Stimulated activated CD4-positive, alpha-beta T cell treated with anti-CD3 and anti-CD28 coated beads, Interleukin-4, amount 100 ng/mL, for 48 hours (primary cell): Measurements from ENCODE around the gene TSHR.

Source experiments
- DNase-seq, 2 donors: peaks; one replicate each; pipeline ENCODE4 v3.0.0-alpha.2; 2020; ENCODE audit warnings: low read depth in 2 of 2

TSHR gene

DNA sequence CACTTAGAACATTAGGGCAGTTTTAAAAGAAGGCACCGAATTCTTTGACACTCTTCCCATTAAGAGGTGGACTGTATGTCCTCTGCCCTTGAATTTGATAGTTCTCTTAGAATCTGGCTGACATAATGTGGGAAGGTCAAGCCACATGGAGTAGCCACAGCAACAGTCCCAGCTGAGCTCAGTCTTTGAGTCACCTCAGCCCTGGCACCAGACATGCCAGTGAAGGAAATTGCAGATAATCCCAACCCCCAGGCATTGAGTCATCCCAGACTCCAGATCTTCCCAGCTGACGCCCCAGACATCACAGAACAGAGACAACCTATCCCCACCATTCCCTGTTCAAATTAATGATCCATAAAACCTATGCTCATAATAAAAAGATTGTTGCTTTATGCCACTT is 181.9 kb downstream of the TSHR start:
- DNase-seq = no peak

- DNase-seq = no peak
Observed at GRCh38 chr14:81138429-81138828, 183.0 kb downstream of the TSHR start.

GRCh38 chr14:81141426-81141825 is 186.0 kb downstream of the TSHR start:
- no peak for DNase-seq

DNA sequence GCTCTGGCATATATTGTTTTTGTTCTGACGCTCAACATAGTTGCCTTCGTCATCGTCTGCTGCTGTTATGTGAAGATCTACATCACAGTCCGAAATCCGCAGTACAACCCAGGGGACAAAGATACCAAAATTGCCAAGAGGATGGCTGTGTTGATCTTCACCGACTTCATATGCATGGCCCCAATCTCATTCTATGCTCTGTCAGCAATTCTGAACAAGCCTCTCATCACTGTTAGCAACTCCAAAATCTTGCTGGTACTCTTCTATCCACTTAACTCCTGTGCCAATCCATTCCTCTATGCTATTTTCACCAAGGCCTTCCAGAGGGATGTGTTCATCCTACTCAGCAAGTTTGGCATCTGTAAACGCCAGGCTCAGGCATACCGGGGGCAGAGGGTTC is 188.4 kb downstream of the TSHR start:
- DNase-seq = no peak

DNA sequence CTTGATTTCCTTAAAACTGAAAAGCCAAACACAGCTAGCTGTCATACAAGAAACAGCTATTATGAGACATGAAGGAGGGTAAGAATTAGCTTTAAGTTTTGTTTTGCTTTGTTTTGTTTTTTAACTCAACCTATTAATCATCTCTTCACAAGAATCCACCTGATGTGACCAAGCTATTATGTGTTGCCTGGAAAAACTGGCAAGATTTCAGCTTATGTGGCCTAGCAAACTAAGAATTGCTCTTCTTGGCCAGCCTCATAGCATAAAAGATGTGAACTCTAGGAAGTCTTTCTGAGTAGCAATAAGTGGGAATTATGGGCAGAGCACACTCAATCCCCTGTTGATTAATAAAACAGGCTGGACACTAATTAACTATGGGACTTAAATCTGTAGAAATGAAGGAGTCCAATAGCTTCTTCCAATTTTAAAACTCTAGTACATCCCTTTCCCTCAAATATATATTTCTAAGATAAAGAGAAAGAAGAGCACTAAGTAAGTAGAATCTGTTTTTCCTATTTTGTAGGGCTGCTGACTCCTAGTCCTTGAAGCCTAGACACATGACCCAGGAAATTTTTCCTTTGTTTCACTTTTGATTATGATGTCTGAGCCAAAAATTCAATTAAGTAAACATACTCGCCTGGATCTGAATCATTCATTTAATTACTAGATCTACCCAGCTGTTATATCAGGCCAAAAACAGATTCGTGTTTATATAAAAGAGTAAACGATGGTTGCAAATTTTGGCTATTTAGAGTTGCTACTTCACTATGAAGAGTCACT is 189.6 kb downstream of the TSHR start:
- no peak for DNase-seq

GRCh38 chr14:81147140-81147897 is 191.9 kb downstream of the TSHR start:
- DNase-seq = no peak

DNA sequence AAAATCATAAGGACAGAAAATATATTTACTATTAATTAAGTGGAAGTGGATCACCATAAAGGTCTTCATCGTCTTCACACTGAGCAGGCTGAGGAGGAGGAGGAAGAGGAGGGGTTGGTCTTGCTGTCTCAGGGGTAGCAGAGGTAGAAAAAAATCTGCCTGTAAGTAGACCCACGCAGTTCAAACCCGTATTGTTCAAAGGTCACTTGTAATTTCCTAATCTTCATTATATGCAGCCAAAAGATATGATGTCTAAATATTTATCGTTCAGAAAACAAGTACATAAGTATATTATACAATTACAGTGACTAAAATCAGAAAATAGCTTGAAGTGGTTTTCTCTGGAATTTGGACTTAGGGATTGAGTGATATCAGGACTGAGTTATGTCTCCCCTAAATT is 193.2 kb downstream of the TSHR start:
- DNase-seq = no peak

DNA sequence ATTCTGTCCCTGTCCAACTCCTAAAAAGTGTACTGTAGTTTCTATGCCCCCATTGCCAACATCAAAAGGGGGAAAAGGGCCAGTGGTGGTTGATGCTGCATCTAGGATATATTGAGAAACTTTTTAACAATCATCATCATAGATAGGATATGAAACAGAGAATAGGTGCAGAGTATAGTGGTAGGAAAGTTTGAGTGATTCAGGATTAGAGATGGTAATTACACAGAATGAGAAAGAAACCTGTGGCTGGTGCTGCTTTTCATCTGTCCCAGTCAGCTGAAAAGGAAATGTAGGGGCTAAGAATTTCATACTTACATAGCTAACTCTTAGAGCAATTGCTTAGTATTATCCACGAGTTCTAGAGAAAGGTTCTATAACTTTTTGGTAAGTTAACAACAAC is 197.8 kb downstream of the TSHR start:
- no peak for DNase-seq

- DNase-seq = no peak
Observed at GRCh38 chr14:81157431-81157830, 202.0 kb downstream of the TSHR start.

DNA sequence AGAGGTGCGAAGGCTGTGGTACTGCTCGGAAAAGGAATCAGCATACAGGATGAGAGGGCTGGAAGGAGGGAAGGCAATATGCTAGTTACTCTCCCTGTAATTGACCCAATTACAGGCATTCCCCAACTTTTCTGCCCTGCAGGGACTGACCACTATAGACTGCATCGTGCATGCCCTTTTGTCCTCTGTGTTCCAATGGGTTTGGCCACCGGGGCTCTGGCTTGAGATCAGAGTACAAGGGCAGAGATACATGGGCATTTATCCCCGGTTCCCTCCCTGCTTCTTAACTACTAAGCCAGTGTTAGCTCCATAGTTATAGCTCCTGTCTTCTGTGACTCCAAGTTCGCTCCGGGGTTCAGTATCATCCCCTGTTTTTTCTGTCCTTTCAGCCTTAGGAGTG is 205.7 kb downstream of the TSHR start:
- no peak for DNase-seq

DNA sequence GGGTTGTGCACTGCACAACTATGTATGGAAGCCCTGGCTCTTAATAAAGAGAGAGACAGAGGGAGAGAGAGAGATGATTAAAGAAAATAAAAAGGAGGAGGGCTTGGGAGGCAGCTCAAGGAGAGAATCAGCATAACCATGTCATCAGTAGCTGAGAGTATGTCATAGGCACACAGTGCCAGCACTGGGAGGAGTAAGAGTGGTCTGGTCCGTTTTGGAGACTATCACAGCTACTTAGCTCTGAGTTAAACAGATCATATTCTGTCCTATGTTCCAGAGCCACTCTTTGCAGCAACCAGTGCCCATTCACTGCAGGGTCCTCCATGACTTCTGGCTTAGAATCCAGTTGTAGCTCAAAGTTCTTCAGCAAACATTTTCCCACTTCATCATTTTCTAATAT is 206.3 kb downstream of the TSHR start:
- DNase-seq = no peak

DNA sequence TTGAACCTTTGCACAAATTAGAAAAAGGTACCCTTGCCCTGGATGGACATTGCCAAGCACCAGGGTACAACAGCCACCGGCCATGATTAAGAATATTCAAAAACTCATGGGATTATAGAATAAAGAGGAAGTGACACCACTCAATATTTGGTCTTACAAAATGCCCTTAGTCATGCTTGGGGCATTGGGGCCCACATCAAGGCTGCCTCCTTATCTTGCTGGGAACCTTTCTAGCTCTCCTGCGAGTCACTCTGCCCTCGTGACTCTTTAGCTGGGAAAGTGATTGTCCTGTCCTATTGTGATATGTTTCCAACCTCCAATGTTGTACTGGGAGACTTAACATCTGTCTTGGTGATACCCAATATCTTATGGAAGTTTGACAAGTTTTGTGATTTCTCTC is 207.5 kb downstream of the TSHR start:
- no peak for DNase-seq

DNA sequence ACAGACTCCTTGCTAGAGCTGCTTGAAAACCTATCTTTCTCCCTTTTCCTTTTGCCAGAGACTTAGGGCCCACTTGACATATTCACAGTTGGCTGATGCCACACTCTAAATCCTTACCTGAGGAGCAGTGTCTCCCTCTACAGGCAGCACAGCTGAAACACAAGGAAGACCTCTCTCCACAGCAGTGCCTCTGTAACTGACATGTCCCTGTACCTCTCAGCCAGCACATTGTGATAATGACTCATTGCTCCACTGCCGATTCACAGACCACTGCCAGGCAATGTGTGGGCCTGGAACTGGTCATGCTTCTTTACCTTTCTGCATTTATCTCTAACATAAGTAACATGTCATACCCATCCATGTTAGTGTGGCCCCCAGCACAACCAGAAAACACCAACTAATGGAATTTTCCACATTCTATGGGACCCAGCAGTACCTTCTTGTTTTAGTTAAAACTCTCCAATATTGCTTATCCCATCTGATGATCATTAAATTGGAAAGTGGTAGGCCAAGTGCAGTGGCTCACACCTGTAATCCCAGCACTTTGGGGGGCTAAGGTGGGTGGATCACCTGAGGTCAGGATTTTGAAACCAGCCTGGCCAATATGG is 208.8 kb downstream of the TSHR start:
- DNase-seq = peak; percentile 41 to 67

DNA sequence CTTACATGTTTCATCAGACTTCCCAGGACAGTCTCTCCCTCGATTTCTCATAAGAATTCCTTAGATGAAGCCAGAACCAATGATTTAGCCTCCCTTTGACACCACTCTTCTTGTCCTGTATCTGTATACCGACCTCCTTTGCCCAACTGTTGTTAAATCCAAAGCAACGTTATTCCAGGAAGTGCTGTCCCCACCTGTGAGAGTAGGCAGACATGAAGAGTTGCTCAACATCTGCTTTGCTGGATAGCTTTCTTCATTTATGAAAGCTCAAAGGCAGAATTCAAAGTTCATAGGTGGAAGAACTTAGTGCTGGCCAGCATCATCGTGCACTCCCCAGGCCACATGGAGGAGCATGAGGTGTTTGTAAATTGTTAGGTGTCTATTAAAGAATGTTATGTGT is 209.8 kb downstream of the TSHR start:
- DNase-seq = no peak

- no peak for DNase-seq
Observed at GRCh38 chr14:81166121-81166520, 210.7 kb downstream of the TSHR start.

GRCh38 chr14:81169267-81169666 is 213.8 kb downstream of the TSHR start:
- no peak for DNase-seq

GRCh38 chr14:81169711-81170103 is 214.3 kb downstream of the TSHR start:
- no peak for DNase-seq

GRCh38 chr14:81170104-81170828 is 214.8 kb downstream of the TSHR start:
- peak; percentile 77 to 85 for DNase-seq

GRCh38 chr14:81170829-81171195 is 215.4 kb downstream of the TSHR start:
- DNase-seq = no peak

GRCh38 chr14:81172353-81172752 is 216.9 kb downstream of the TSHR start:
- no peak for DNase-seq

- DNase-seq = no peak
Observed at GRCh38 chr14:81172881-81173280, 217.5 kb downstream of the TSHR start.

DNA sequence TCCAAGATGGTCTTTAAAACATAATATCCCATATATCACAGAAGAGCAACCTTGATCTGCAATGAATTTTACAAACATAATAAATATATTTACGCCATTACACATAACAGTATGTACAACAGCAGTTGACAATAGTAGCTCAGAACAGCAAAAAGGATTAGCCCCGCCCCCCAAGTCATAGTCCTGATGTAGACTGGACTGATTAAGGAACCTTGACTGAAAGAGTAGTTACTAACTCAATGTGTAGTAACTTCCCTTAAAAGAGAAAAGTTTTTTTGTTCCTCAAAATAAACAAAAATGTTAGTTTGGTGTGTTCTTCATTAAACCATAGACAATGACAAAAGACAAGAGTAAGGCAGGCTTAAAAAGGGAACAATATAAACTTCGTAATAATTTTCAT is 220.8 kb downstream of the TSHR start:
- no peak for DNase-seq
